ENCODE data around the gene POU4F1.

Gene POU4F1

DNA sequence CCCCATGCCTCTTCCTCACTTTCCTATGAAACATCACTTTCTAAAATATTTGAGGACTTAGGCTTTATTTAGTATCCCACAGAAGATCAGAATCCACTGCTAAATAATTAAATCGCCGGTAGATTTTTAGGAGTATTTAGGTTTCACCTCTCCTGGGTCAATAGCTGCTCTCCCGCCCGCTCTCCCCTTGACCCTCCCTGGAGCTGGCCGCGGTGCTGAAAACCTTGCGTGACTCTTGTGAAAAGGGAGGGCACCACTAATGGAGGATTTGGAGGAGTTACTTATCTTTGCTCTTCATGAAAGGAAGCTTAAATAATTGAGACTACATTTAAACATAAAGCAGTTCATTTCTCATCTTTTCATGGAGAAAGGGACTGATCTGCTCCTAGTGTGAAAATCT, 14.1 kb downstream of the POU4F1 start:
- FAIRE-seq: no peak

DNA sequence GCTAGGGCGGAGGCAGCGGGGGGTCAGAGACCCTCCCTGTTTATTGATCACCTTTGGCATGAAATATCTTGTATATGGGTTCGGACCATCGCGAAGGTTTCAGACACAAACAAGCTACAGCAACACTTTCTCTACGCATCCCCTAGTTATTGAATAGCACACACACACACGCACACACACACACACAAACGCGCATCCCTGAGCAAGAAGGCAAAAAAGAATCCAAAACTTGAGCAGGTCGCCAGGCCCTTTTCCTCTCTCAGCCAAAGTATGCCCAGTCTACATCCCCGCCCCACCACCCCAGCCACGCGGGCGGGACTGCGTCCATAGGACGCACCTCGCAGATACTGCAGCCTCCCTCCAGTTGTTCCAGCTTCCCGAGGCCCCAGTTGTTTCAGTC, 16.0 kb downstream of the POU4F1 start:
- no peak for FAIRE-seq

- FAIRE-seq: no peak
Observed at GRCh38 chr13:78586706-78587105, 16.6 kb downstream of the POU4F1 start.

DNA sequence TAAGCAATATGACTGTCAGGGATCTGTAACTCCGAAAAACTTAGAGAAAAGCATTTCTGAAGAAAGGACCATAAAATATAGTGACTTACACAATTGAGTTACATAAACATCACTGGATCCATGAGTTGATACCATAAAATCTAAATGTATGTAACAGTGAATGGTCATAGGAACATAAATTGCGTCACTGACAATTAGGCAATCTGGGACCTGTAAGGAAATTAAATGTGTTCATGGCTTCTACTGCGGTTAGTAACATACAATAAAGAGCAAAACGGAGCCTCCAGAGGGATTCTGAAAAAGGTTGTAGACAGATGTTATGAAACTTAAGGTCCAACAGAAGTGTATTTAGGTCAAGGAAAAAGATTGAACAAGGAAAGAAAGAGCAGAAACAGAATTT, 27.1 kb downstream of the POU4F1 start:
- no peak for FAIRE-seq

GRCh38 chr13:78572459-78572858, 30.9 kb downstream of the POU4F1 start:
- FAIRE-seq: no peak

GRCh38 chr13:78569029-78569428, 34.3 kb downstream of the POU4F1 start:
- FAIRE-seq: no peak

GRCh38 chr13:78566631-78567030, 36.7 kb downstream of the POU4F1 start:
- FAIRE-seq: no peak

DNA sequence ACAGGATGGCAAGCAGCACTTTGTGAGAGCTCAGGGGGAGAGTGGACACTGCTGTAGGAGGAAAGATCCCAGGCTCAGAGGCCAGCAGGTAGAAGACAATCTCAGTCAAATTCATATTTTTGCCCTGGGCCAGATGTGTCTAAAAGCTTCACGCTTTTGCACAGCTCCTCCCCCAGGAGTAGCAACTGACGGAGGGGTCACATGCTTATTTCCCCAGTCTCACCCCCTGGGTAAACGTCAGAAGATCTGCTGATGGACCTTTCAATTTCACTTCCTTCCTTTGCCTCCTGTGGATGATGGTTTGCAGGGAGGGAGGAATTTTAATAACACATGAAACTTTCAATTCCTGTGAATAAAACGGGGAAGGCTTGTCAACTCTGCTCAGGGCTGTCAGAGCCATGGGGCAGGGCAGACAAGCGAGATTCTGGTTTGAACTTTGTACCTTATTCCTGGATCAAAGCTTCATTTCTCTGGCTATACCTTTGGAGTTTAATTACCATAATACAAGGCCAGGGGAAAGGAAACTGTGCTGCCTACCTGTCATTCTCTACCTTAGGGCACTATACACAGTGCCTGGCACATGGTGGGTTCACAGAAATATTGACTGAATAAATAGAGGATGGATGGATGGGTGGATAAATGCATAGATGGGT, 41.0 kb downstream of the POU4F1 start:
- FAIRE-seq: no peak
